Astrocyte (in vitro differentiated cells and primary cell): ENCODE results near the gene NR3C1. TPM values are rescaled to one million over a fixed set of nuclear protein-coding genes. Genes with fewer than 3 reads are reported as not detected.

Experiments
- DNase-seq: peaks from one replicate; pipeline ENCODE4 v3.0.0-alpha.2; 2010; ENCODE audit warnings: low read depth
- FAIRE-seq: peaks from 2 replicates; lab custom pipeline; 2011; peaks lifted over from hg19 to GRCh38; lab: Jason Lieb, UNC
- H2AFZ ChIP-seq: 2 replicates; pipeline ENCODE4 v1.6.0; 2012; ENCODE audit warnings: low read depth, low read length, inconsistent platforms
- H3K27ac ChIP-seq: 2 replicates; pipeline ENCODE4 v1.5.1; 2011; ENCODE audit warnings: low read depth, low read length, inconsistent platforms
- H3K27me3 ChIP-seq: 2 replicates; pipeline ENCODE4 v1.6.0; 2011; ENCODE audit warnings: low read length, inconsistent platforms; ENCODE audit not compliant: insufficient read depth
- H3K36me3 ChIP-seq: 2 replicates; pipeline ENCODE4 v1.5.1; 2011; ENCODE audit warnings: low read length, inconsistent platforms; ENCODE audit not compliant: insufficient read depth
- H3K4me1 ChIP-seq: 2 replicates; pipeline ENCODE4 v1.5.1; 2011; ENCODE audit warnings: low read length, inconsistent platforms; ENCODE audit not compliant: insufficient read depth
- H3K4me2 ChIP-seq: 2 replicates; pipeline ENCODE4 v1.6.0; 2012; ENCODE audit warnings: low read length, inconsistent platforms
- H3K4me3 ChIP-seq: 2 replicates; pipeline ENCODE4 v1.5.1; 2011; ENCODE audit warnings: low read depth, mild to moderate bottlenecking, low read length, inconsistent platforms; ENCODE audit not compliant: insufficient read depth
- H3K79me2 ChIP-seq: 2 replicates; pipeline ENCODE4 v1.6.0; 2012; ENCODE audit warnings: mild to moderate bottlenecking, low read length, inconsistent platforms; ENCODE audit not compliant: insufficient read depth
- H3K9ac ChIP-seq: 2 replicates; pipeline ENCODE4 v1.6.0; 2012; ENCODE audit warnings: mild to moderate bottlenecking, low read length, inconsistent platforms
- H3K9me3 ChIP-seq: 2 replicates; pipeline ENCODE4 v1.5.1; 2012; ENCODE audit warnings: low read depth, mild to moderate bottlenecking, low read length, inconsistent platforms; ENCODE audit not compliant: insufficient read depth
- H4K20me1 ChIP-seq: 2 replicates; pipeline ENCODE4 v1.6.0; 2012; ENCODE audit warnings: low read length, inconsistent platforms; ENCODE audit not compliant: insufficient read depth
- H3K27ac Mint-ChIP-seq: one replicate; pipeline ENCODE4 v1.8.0; 2021; ENCODE audit warnings: mild to moderate bottlenecking, mixed read lengths; ENCODE audit not compliant: unreplicated experiment
- H3K27me3 Mint-ChIP-seq: one replicate; pipeline ENCODE4 v1.8.0; 2021; ENCODE audit warnings: low read depth, mixed read lengths; ENCODE audit not compliant: unreplicated experiment
- H3K36me3 Mint-ChIP-seq: one replicate; pipeline ENCODE4 v1.8.0; 2021; ENCODE audit warnings: low read depth, mixed read lengths; ENCODE audit not compliant: unreplicated experiment
- H3K4me1 Mint-ChIP-seq: one replicate; pipeline ENCODE4 v1.8.0; 2021; ENCODE audit warnings: low read depth, mixed read lengths; ENCODE audit not compliant: unreplicated experiment
- H3K4me3 Mint-ChIP-seq: one replicate; pipeline ENCODE4 v1.8.0; 2021; ENCODE audit warnings: mild to moderate bottlenecking, moderate library complexity, mixed read lengths; ENCODE audit not compliant: unreplicated experiment
- H3K9me3 Mint-ChIP-seq: one replicate; pipeline ENCODE4 v1.8.0; 2021; ENCODE audit warnings: mild to moderate bottlenecking, mixed read lengths; ENCODE audit not compliant: unreplicated experiment
- EZH2 ChIP-seq: IDR thresholded peaks from 2 replicates; pipeline ENCODE4 v1.6.1; 2012; ENCODE audit warnings: mild to moderate bottlenecking, low read length, inconsistent platforms; ENCODE audit not compliant: insufficient read depth
- total RNA-seq: library from RNA; stranded (reverse); gene quantifications from 2 replicates; pipeline ENCODE4 v1.2.1, GENCODE V29; 2021
- TF ChIP-seq, protein P1 (sequence below): IDR thresholded peaks from 2 replicates; pipeline ENCODE4 v1.5.1; 2011; ENCODE audit warnings: low read depth, mild to moderate bottlenecking, inconsistent platforms, low read length, moderate library complexity; ENCODE audit not compliant: insufficient read depth

NR3C1 gene
- total RNA-seq, 1 donor from 2014 or later, result 35.4 TPM

- Histone ChIP-seq H3K9me3 (no peaks in the 10 kb centered on the region), H3K4me1 (peaks cover 4% of the 10 kb centered on the region), H3K36me3 (no peaks in the 10 kb centered on the region), H3K4me3 (no peak overlapping the region), H3K27ac (peak overlapping the region; percentile 77), H3K4me2 (peak overlapping the region; percentile 35), H2AFZ (peak overlapping the region; percentile 3), H3K79me2 (no peaks in the 10 kb centered on the region), H3K27me3 (no peaks in the 10 kb centered on the region), H4K20me1 (no peaks in the 10 kb centered on the region), H3K9ac (peak overlapping the region; percentile 21)
- DNase-seq (peak; percentile 75), FAIRE-seq (no peak)
- Mint-ChIP-seq H3K4me1 (peaks cover 3% of the 10 kb centered on the region), H3K9me3 (no peaks in the 10 kb centered on the region), H3K27me3 (no peaks in the 10 kb centered on the region), H3K36me3 (no peaks in the 10 kb centered on the region), H3K27ac (peak overlapping the region; percentile 96), H3K4me3 (no peak overlapping the region)
- TF ChIP-seq, protein P1, sequence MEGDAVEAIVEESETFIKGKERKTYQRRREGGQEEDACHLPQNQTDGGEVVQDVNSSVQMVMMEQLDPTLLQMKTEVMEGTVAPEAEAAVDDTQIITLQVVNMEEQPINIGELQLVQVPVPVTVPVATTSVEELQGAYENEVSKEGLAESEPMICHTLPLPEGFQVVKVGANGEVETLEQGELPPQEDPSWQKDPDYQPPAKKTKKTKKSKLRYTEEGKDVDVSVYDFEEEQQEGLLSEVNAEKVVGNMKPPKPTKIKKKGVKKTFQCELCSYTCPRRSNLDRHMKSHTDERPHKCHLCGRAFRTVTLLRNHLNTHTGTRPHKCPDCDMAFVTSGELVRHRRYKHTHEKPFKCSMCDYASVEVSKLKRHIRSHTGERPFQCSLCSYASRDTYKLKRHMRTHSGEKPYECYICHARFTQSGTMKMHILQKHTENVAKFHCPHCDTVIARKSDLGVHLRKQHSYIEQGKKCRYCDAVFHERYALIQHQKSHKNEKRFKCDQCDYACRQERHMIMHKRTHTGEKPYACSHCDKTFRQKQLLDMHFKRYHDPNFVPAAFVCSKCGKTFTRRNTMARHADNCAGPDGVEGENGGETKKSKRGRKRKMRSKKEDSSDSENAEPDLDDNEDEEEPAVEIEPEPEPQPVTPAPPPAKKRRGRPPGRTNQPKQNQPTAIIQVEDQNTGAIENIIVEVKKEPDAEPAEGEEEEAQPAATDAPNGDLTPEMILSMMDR, result no peak
- TF ChIP-seq EZH2, result no peak
These were observed 141.6 kb downstream of the NR3C1 start for GRCh38 chr5:143261748-143262392.

DNA sequence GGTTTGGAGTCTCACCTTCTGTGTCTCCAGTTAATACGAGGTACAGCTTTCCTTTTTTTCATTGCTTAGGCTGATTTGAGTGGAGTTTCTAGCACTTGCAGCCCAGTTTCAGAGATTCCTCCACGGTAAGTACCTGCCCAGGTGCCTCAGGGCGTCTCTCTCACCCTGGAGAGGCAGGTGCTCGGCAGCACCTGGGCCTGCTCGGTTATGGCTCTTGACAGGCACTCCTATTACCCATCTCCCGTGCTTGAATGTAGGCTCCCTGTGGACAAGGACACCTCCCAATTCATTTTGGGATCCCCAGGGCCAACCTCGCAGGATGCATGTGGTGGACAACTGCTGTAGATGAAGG, 144.3 kb downstream of the NR3C1 start:
- FAIRE-seq (no peak), DNase-seq (no peak)
- Histone ChIP-seq H3K9me3 (no peaks in the 10 kb centered on the region), H3K27me3 (no peaks in the 10 kb centered on the region), H4K20me1 (no peaks in the 10 kb centered on the region), H2AFZ (no peak overlapping the region), H3K4me1 (peaks cover 4% of the 10 kb centered on the region), H3K36me3 (no peaks in the 10 kb centered on the region), H3K4me2 (no peak overlapping the region), H3K27ac (peak overlapping the region; percentile 22), H3K9ac (no peak overlapping the region), H3K79me2 (no peaks in the 10 kb centered on the region), H3K4me3 (no peak overlapping the region)
- Mint-ChIP-seq H3K27me3 (no peaks in the 10 kb centered on the region), H3K9me3 (no peaks in the 10 kb centered on the region), H3K4me1 (peaks cover 3% of the 10 kb centered on the region), H3K36me3 (no peaks in the 10 kb centered on the region), H3K27ac (no peak overlapping the region), H3K4me3 (no peak overlapping the region)
- TF ChIP-seq, protein P1, result no peak
- TF ChIP-seq EZH2, result no peak

DNA sequence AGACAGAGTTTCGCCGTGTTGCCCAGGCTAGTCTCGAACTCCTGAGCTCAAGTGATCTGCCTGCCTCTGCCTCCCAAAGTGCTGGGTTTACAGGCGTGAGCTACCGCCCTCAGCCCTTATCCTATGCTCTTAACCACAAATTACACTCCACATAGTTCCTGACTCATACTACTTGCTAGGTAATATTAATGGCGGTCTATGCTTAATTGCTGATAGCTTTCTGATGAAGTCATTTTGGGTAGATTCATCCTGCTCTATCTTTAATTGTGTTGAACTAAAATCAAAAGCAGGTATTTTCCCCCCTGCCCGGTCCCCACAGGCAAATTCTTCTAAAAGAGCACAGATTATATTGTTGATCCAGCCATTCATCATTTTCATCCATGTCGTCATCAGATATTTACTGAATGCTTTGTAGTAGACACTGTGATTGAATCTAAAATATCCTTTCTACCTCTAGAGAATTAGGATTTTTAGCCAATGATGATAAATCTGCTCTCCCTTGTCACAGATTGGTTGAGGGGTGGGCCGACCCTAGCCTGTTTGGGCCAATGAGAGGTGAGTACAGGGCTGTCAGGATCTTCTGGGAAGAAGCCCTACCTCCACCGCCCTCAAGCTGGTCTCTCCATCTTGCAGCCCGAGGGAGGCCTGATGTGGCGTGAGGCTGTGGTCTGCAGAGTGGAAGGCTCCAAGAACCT, 144.8 kb downstream of the NR3C1 start:
- peaks cover 3% of the 10 kb centered on the region for H3K4me1 Mint-ChIP-seq
- Histone ChIP-seq H3K4me1 (peaks cover 4% of the 10 kb centered on the region), H3K36me3 (no peaks in the 10 kb centered on the region)

More for the DNA sequence above, 144.8 kb downstream of the NR3C1 start:
- peak overlapping the region; percentile 22 for H3K27ac ChIP-seq
- Mint-ChIP-seq H3K27me3 (no peaks in the 10 kb centered on the region), H3K36me3 (no peaks in the 10 kb centered on the region), H3K9me3 (no peaks in the 10 kb centered on the region), H3K27ac (no peak overlapping the region), H3K4me3 (no peak overlapping the region)
- H3K9me3 ChIP-seq, result no peaks in the 10 kb centered on the region
- no peak overlapping the region for H3K4me2 ChIP-seq
- TF ChIP-seq, protein P1, result no peak
- no peak for TF ChIP-seq EZH2
- H4K20me1 ChIP-seq, result no peaks in the 10 kb centered on the region
- no peak overlapping the region for H2AFZ ChIP-seq
- FAIRE-seq (no peak), DNase-seq (peak; percentile 98)
- H3K27me3 ChIP-seq, result no peaks in the 10 kb centered on the region
- no peak overlapping the region for H3K9ac ChIP-seq
- no peak overlapping the region for H3K4me3 ChIP-seq
- no peaks in the 10 kb centered on the region for H3K79me2 ChIP-seq
